Kidney epithelial cell (primary cell): ENCODE measurements around the gene FBN1. TPM values are rescaled to one million over a fixed set of nuclear protein-coding genes. Genes with fewer than 3 reads are reported as not detected.

Experiments used
- DNase-seq: peaks from one replicate; pipeline ENCODE4 v3.0.0-alpha.2; 2010; ENCODE audit warnings: low read depth
- H3K27me3 ChIP-seq: 2 replicates; pipeline ENCODE4 v1.6.0; 2011; ENCODE audit warnings: low read length; ENCODE audit not compliant: control insufficient read depth, insufficient read depth
- H3K36me3 ChIP-seq: 2 replicates; pipeline ENCODE4 v1.5.1; 2011; ENCODE audit warnings: low read length; ENCODE audit not compliant: control insufficient read depth, insufficient read depth
- H3K4me3 ChIP-seq: 2 replicates; pipeline ENCODE4 v1.5.1; 2011; ENCODE audit warnings: low read depth, mild to moderate bottlenecking, control low read depth, low read length
- total RNA-seq: library from RNA; depleted of rRNA; stranded (reverse); fragments of >200 nt; gene quantifications from 2 replicates; pipeline ENCODE4 v1.2.3, GENCODE V29; 2015
- TF ChIP-seq, protein P1 (sequence below): IDR thresholded peaks from 2 replicates; pipeline ENCODE4 v1.5.1; 2011; ENCODE audit warnings: mild to moderate bottlenecking, moderate library complexity, low read length, control low read depth, inconsistent platforms; ENCODE audit not compliant: insufficient read depth, poor library complexity, severe bottlenecking

FBN1 gene
- total RNA-seq, 1 donor from 2014 or later: 35.9 TPM

DNA sequence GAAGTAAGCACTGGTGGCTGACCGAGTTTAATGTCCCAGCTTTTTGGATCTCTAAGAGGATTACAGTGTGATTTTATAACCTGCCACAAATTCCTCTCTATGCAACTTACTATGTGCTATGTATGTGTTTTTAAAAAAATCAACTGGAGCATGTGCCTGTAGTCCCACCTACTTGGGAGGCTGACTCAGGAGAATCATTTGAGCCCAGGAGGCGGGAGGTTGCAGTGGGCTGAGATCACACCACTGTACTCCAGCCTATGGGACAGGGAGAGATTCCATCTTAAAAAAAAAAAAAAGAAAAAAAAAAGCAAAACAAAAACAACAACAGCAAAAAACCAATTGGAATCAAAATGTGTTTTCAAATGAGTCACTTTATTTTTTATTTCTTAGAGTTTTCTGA, 284.7 kb downstream of the FBN1 start:
- Histone ChIP-seq H3K4me3 (no peak overlapping the region), H3K27me3 (no peaks in the 10 kb centered on the region), H3K36me3 (no peaks in the 10 kb centered on the region)
- no peak for DNase-seq
- TF ChIP-seq, protein P1, sequence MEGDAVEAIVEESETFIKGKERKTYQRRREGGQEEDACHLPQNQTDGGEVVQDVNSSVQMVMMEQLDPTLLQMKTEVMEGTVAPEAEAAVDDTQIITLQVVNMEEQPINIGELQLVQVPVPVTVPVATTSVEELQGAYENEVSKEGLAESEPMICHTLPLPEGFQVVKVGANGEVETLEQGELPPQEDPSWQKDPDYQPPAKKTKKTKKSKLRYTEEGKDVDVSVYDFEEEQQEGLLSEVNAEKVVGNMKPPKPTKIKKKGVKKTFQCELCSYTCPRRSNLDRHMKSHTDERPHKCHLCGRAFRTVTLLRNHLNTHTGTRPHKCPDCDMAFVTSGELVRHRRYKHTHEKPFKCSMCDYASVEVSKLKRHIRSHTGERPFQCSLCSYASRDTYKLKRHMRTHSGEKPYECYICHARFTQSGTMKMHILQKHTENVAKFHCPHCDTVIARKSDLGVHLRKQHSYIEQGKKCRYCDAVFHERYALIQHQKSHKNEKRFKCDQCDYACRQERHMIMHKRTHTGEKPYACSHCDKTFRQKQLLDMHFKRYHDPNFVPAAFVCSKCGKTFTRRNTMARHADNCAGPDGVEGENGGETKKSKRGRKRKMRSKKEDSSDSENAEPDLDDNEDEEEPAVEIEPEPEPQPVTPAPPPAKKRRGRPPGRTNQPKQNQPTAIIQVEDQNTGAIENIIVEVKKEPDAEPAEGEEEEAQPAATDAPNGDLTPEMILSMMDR: no peak

Other genes starting within 250 kb of the FBN1 start
- 2.5 and 3.2 TPM in 2 replicates for gene CEP152, start 165.4 kb upstream of the FBN1 start, total RNA-seq
- gene EID1, start 232.4 kb upstream of the FBN1 start, total RNA-seq: 105 and 134 TPM in 2 replicates